PC-3 (cell line): ENCODE data around the gene SPTLC2. TPM values are rescaled to one million over a fixed set of nuclear protein-coding genes. Genes with fewer than 3 reads are reported as not detected.

Source experiments
- ATAC-seq: fragments of 200-7000 bp; cut with Tn5 transposase; 2 replicates; pipeline ENCODE4 v1.9.1; 2020; ENCODE audit warnings: mild to moderate bottlenecking, moderate library complexity
- BruUV-seq: library from RNA; stranded (reverse); fragments of 400-500 nt; replicated peaks from 2 replicates; lab custom pipeline; 2021; lab: Mats Ljungman, UMichigan
- CTCF ChIA-PET: fragments of 300-600 bp; sonication (Branson Sonifier 250); formaldehyde crosslinking; loops from one replicate; lab custom pipeline; 2022; ENCODE audit warnings: antibody characterized with exemption; lab: Charles Lee
- POLR2A ChIA-PET: fragments of 300-600 bp; sonication (Branson Sonifier 250); formaldehyde crosslinking; loops from one replicate; lab custom pipeline; 2022; ENCODE audit warnings: antibody characterized with exemption; ENCODE audit not compliant: unreplicated experiment; lab: Charles Lee
- DNase-seq: peaks from one replicate; pipeline ENCODE4 v3.0.0-alpha.2; 2015
- H2AFZ ChIP-seq: fragments of 300-600 bp; sonication (generic); 2 replicates; pipeline ENCODE4 v1.6.0; 2016; ENCODE audit warnings: antibody characterized with exemption, low read length
- H3F3A ChIP-seq: fragments of 300-600 bp; sonication (generic); one replicate; pipeline ENCODE4 v1.6.0; 2017; ENCODE audit warnings: antibody characterized with exemption, low read length, control low read depth, mild to moderate bottlenecking; ENCODE audit not compliant: unreplicated experiment
- H3K27ac ChIP-seq: fragments of 300-600 bp; sonication (generic); 2 replicates; pipeline ENCODE4 v1.5.1; 2016; ENCODE audit warnings: mild to moderate bottlenecking, low read length
- H3K27me3 ChIP-seq: fragments of 300-600 bp; sonication (generic); 2 replicates; pipeline ENCODE4 v1.6.1; 2016; ENCODE audit warnings: low read length, mixed read lengths
- H3K36me3 ChIP-seq: fragments of 300-600 bp; sonication (generic); 2 replicates; pipeline ENCODE4 v1.6.1; 2016; ENCODE audit warnings: low read depth, mixed run types, low read length, mixed read lengths
- H3K4me1 ChIP-seq: fragments of 300-600 bp; sonication (generic); 2 replicates; pipeline ENCODE4 v1.5.1; 2016; ENCODE audit warnings: low read length; ENCODE audit not compliant: insufficient read depth
- H3K4me2 ChIP-seq: fragments of 300-600 bp; sonication (generic); 2 replicates; pipeline ENCODE4 v1.6.0; 2016; ENCODE audit warnings: low read length
- H3K4me3 ChIP-seq: fragments of 300-600 bp; sonication (generic); 2 replicates; pipeline ENCODE4 v1.5.1; 2016; ENCODE audit warnings: mild to moderate bottlenecking, low read length, mixed read lengths
- H3K79me2 ChIP-seq: fragments of 300-600 bp; sonication (generic); 2 replicates; pipeline ENCODE4 v1.6.1; 2017; ENCODE audit warnings: low read length, mixed read lengths
- H3K9ac ChIP-seq: fragments of 300-600 bp; sonication (generic); 2 replicates; pipeline ENCODE4 v1.6.0; 2016; ENCODE audit warnings: mild to moderate bottlenecking, low read length
- H3K9me2 ChIP-seq: fragments of 300-600 bp; sonication (generic); replicated peaks from 2 replicates; pipeline ENCODE4 v1.6.1; 2016; ENCODE audit warnings: mixed run types, low read length, mixed read lengths
- H3K9me3 ChIP-seq: fragments of 300-600 bp; sonication (generic); 2 replicates; pipeline ENCODE4 v1.6.1; 2016; ENCODE audit warnings: low read length, mixed read lengths
- H4K20me1 ChIP-seq: fragments of 300-600 bp; sonication (generic); 2 replicates; pipeline ENCODE4 v1.6.1; 2016; ENCODE audit warnings: low read length, mixed read lengths
- CTCF ChIP-seq: fragments of 300-600 bp; sonication (generic); conservative IDR thresholded peaks from 2 replicates; pipeline ENCODE4 v1.5.1; 2017; ENCODE audit warnings: antibody characterized with exemption, low read depth, mild to moderate bottlenecking, low read length
- EZH2 ChIP-seq: fragments of 300-600 bp; sonication (generic); IDR thresholded peaks from one replicate; pipeline ENCODE4 v1.6.1; 2017; ENCODE audit warnings: antibody characterized with exemption, mild to moderate bottlenecking, low read length; ENCODE audit not compliant: unreplicated experiment
- EZH2phosphoT487 ChIP-seq: fragments of 300-600 bp; sonication (generic); IDR thresholded peaks from 2 replicates; pipeline ENCODE4 v1.6.1; 2018; ENCODE audit warnings: mild to moderate bottlenecking, antibody characterized with exemption, low read length, borderline replicate concordance
- intact Hi-C: fragments of 100-400 bp; cut with micrococcal nuclease; formaldehyde crosslinking; loops from 2 replicates; pipeline ENCODE4 v1.9.0; 2023
- total RNA-seq: library from RNA; depleted of rRNA; stranded (reverse); fragments of >200 nt; gene quantifications from 2 replicates; pipeline ENCODE4 v1.2.3, GENCODE V29; 2014

SPTLC2 gene
- total RNA-seq, 1 experiment from 2014 or later, result 27.6 TPM

GRCh38 chr14:77475432-77476115, 140.9 kb downstream of the SPTLC2 start:
- no peak for ATAC-seq
- Histone ChIP-seq H3K9ac (no peak overlapping the region), H3K79me2 (no peaks in the 10 kb centered on the region)

GRCh38 chr14:77474479-77475177, 141.8 kb downstream of the SPTLC2 start:
- H3K36me3 ChIP-seq, result no peaks in the 10 kb centered on the region
- no peaks in the 10 kb centered on the region for H4K20me1 ChIP-seq
- no peaks in the 10 kb centered on the region for H3F3A ChIP-seq
- no peaks in the 10 kb centered on the region for H3K79me2 ChIP-seq
- no peak for TF ChIP-seq CTCF
- no peak for TF ChIP-seq EZH2
- no peak for TF ChIP-seq EZH2phosphoT487
- intact Hi-C loops, result no loop called here
- H3K4me1 ChIP-seq, result no peaks in the 10 kb centered on the region
- no peak overlapping the region for H3K27ac ChIP-seq
- ATAC-seq, result no peak
- H2AFZ ChIP-seq, result no peak overlapping the region
- no peaks in the 10 kb centered on the region for H3K27me3 ChIP-seq
- H3K4me3 ChIP-seq, result no peak overlapping the region
- no peaks in the 10 kb centered on the region for H3K9me2 ChIP-seq
- no TSS peak for BruUV-seq
- no peak overlapping the region for H3K4me2 ChIP-seq
- CTCF ChIA-PET, result no interaction called here
- no peak overlapping the region for H3K9ac ChIP-seq
- POLR2A ChIA-PET, result no interaction called here
- H3K9me3 ChIP-seq, result no peaks in the 10 kb centered on the region
- DNase-seq, result no peak

More at GRCh38 chr14:77475432-77476115, 140.9 kb downstream of the SPTLC2 start:
- H3K4me1 ChIP-seq, result no peaks in the 10 kb centered on the region
- H3K4me2 ChIP-seq, result no peak overlapping the region
- no peaks in the 10 kb centered on the region for H3K36me3 ChIP-seq
- no peaks in the 10 kb centered on the region for H3F3A ChIP-seq
- CTCF ChIA-PET, result no interaction called here
- TF ChIP-seq EZH2 (no peak), CTCF (no peak), EZH2phosphoT487 (no peak)
- H3K4me3 ChIP-seq, result no peak overlapping the region
- intact Hi-C loops, result no loop called here
- POLR2A ChIA-PET, result no interaction called here
- H3K27ac ChIP-seq, result no peak overlapping the region
- no peaks in the 10 kb centered on the region for H3K27me3 ChIP-seq
- H3K9me2 ChIP-seq, result no peaks in the 10 kb centered on the region
- H3K9me3 ChIP-seq, result no peaks in the 10 kb centered on the region
- DNase-seq, result no peak
- no peak overlapping the region for H2AFZ ChIP-seq
- no peaks in the 10 kb centered on the region for H4K20me1 ChIP-seq
- no TSS peak for BruUV-seq

GRCh38 chr14:77473921-77474320, 142.5 kb downstream of the SPTLC2 start:
- TF ChIP-seq EZH2 (no peak), CTCF (no peak), EZH2phosphoT487 (no peak)
- CTCF ChIA-PET, result no interaction called here
- no TSS peak for BruUV-seq
- no peaks in the 10 kb centered on the region for H3K27me3 ChIP-seq
- H3K9me2 ChIP-seq, result no peaks in the 10 kb centered on the region
- intact Hi-C loops, result no loop called here
- no peaks in the 10 kb centered on the region for H3K79me2 ChIP-seq
- H3F3A ChIP-seq, result no peaks in the 10 kb centered on the region
- H3K9ac ChIP-seq, result no peak overlapping the region
- peaks cover 7% of the 10 kb centered on the region for H3K36me3 ChIP-seq
- H3K9me3 ChIP-seq, result no peaks in the 10 kb centered on the region
- no peak overlapping the region for H2AFZ ChIP-seq
- no peaks in the 10 kb centered on the region for H3K4me1 ChIP-seq
- ATAC-seq (no peak), DNase-seq (no peak)
- H3K27ac ChIP-seq, result no peak overlapping the region
- no peak overlapping the region for H3K4me3 ChIP-seq
- H3K4me2 ChIP-seq, result no peak overlapping the region
- no peaks in the 10 kb centered on the region for H4K20me1 ChIP-seq
- POLR2A ChIA-PET, result no interaction called here
